HG03342 (cell line): ENCODE results near the gene MACROD2.
"Not testable (repeated sequence)": the region's sequence is repeated elsewhere in the genome, so short reads cannot be mapped to it uniquely, and the experiment has no call there.

Experiments used
- ATAC-seq: cut with Tn5 transposase; IDR thresholded peaks from one replicate; pipeline ENCODE4 v1.9.1; 2021; ENCODE audit warnings: mild to moderate bottlenecking, moderate library complexity; ENCODE audit not compliant: unreplicated experiment

MACROD2 gene

DNA sequence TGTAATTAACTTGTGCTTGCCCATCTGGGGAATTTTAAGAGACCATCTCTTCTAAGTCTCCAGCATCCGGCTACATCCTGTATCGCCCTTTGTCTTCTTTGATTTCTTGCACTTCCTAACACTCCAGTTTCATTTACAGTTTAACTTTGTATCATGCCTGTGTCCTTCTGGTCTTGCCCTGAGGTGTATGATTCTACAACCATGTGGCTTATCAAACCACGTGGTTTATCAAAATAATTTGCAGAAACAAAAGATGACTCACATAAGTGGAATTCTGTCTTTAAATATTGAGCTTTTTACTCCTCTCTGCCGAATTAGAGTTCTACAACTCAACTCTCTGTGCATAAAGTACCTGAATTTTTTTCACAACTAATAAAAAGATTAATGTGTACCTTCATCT is 1997.2 kb downstream of the MACROD2 start:
- ATAC-seq = no peak

DNA sequence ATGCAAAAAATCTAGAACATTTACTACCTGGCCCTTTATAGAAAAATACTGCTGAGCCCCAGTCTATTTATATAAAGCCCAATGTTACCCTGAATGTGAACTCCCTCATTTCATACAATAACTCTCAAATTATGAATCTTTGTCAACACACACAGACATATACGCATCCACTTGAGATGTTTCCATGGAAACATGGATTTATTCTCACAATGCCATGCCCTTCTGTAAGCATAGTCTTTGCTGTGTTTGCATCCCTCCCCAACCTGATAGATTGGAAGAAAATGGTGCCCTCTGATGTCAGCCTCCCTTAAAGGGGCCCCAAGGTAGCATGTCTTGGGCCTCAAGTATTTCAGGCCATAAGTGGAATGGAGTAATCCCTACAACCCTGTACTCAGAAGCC is 2004.8 kb downstream of the MACROD2 start:
- no peak for ATAC-seq

GRCh38 chr20:16001286-16001685 is 2006.0 kb downstream of the MACROD2 start:
- ATAC-seq = no peak

DNA sequence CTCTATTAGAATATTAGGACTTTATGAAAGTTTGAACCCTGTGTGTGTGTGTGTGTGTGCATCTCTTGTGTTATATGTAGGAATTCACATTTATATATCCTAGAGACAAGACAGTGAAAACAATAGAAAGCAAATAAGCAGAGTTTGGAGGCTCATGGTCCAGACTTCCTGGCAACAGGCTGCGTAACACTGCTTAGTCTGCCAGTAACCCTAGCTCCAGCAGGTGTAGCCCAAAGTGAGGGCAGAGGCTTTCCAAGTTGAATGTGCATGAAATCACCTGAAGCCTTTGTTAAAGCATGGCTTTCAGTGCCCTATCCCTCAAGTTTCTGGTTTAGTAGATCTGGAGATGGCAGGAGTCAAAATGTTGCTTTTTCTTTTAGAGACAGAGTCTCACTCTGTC is 2008.0 kb downstream of the MACROD2 start:
- no peak for ATAC-seq

DNA sequence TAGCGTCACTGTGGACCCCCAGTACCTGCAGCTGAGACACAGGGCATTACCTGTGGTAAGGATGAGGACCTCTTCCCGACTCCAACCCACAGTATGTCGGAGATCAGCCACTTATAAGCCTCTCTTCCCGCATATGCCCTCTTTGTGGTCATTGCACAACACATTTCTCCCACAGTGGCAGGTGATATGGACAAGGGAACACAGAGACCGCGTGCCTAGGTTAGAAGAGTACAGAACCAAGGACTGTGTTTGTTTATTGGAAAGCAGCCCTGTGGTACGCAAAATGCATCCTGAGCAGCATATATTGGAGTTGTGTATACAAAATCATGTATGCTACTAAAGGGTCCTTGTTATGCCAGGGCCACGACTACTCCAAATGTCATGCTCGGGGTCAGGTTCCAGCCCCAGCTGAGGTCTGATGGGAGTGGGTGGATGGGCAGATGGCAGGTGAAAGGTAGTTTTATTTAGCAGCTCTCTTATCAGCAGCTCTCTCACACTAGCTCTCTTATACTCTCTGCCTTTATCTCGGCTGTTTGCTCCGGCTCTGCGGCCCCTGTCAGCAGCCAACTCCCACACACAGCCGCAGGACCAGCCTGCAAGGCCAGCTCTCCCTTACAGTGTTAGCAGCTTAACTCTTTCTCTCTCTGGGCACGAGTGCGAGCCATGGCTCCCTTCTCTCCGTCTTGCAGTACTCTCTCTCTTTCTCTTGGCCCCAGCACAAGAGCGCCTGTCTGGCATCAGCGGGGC is 2009.0 kb downstream of the MACROD2 start:
- no peak for ATAC-seq

DNA sequence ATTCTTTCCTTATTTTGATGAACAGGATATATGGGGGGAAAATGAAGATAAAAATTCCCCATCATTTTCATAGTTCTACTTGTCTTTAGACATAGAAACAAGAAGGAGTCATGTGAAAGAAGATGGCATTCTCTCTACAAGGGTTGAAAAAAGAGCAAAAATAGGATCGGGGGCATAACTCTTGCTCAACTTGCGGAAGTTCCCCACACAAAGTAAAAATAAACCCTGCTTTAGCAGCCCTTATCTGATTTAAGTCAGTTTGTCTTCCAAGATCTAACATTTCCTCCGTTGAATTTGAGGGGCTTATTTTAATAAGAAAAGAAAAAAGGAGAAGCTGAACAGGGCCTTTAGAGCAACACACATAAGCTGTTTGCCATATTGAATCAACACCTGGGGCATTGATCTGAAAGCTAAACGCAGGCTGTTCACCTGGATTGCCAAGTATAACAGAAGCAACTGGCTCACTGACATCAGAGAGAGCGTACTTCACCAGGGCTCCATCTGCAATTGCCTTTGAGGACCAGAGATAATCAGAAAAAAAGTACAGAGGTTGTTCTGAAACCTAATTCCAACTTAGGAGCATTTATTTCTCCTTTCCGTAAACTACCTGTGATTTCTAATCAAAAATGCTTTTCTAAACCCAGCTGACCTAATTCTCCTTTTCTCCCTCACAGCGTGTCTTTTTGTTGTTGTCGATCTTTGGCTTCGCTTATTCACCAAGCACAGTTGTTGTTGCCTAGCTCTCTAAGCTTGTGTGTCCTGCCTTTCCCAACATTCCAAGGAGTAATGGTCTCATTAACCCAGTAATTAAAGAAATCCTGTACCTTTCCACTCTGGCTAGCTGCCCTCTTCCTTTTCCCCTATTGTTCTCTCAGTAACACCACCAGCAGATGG is 2010.0 kb downstream of the MACROD2 start:
- no peak for ATAC-seq

DNA sequence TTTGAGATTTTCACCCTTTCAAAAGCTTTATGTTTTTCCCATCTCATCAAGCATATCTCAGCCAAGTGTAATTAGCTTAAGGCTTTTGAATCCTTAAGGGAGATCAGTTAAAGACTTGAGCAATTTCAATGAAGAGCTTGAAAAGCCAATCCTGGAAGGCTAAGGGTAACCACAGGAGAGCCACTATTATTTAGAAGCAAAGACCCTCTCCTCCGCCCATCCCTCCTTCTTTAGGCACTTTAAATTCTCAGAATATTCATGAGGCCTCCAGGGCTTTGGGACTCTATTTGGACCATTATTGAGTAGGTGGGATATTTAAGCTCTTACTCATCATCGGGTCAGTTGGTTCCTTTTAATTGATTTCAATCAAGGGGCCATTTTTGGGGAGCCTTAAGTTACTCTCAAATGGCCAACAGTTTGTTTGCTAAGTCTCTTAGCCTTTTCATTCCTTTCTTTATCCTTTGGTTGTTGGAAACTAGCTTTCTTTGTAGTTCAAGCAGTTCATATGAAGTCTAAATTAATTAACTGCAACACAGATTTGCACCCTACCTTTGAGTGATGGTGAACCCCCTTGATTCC is 2010.7 kb downstream of the MACROD2 start:
- ATAC-seq = no peak

DNA sequence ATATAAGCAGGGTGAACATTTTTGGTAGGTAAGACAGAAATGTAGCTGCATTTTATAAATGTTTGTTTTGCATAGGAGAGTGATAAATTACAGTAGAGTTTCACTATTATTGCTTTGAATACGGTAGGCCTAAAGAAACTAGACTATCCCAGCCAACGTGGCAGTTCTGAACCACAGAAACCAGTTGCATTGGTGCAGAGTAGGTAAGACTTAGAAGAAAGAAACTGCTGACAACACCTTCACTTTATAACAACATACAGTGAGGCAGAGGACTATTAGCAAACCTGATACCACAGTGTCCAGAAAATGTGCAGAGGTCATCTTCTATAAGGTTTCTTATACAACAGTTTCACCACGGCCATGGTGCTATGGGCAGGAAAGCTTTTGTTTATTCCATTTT is 2011.8 kb downstream of the MACROD2 start:
- ATAC-seq = peak; percentile 94

- no peak for ATAC-seq
Observed at GRCh38 chr20:16007962-16008361, 2012.6 kb downstream of the MACROD2 start.

DNA sequence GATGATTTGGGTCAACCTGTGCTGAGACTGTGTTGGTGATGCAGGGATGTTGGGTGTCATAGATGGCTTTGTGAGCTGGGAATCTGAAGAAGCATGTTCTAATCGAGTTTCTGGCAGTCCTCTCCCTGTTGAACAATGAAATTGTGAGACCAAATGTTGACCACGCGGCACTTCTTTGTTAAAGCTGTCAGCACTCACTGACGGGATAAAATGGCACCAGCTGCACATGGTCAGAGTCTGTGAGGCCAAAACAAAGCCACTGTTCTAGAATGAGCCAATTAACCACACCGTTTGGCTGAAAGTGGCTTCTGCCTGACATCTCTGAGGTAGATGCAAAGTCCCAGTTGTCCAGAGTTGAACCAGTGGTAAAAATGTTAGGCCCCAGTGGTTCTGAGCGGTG is 2015.7 kb downstream of the MACROD2 start:
- ATAC-seq = no peak

GRCh38 chr20:16011519-16011918 is 2016.2 kb downstream of the MACROD2 start:
- no peak for ATAC-seq

- ATAC-seq = not testable (repeated sequence)
Observed at GRCh38 chr20:16012934-16013333, 2017.6 kb downstream of the MACROD2 start.

DNA sequence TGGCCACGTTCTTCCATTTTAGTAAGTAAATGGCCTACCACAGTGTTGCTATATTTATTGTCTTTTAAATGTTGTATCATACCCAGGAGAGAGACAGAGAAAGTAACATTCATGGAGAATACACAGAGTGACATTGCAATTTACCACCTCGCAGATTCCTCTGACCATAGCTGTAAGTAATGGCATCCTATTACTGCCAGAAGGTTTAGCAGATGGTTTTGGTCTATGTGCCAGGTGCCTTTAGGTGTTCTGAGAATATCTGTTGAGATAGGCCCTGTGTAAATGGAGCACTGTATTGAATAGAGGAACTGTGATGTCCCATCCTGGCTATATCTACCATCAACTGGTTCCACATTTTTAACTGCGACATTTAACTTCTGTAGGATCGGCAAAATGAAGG is 2018.3 kb downstream of the MACROD2 start:
- no peak for ATAC-seq

DNA sequence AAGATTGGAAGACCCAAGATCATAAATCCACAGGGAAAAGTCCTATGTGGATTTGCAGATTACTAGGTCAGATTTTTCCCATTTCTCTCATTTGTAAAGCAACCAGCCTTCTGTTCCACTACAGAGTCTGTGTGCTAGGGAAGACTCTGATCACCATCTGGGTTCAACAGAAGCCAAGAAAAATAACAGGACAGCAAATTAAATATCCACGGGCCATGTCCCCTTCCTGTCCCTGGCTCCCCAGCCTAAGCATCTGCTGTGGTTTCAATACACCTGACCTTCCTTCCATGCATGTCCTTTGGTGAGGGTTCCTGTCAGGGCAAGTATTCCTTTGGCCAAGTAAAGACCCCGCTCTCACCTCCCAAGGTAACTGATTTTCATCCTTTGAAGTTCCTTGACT is 2019.1 kb downstream of the MACROD2 start:
- no peak for ATAC-seq

DNA sequence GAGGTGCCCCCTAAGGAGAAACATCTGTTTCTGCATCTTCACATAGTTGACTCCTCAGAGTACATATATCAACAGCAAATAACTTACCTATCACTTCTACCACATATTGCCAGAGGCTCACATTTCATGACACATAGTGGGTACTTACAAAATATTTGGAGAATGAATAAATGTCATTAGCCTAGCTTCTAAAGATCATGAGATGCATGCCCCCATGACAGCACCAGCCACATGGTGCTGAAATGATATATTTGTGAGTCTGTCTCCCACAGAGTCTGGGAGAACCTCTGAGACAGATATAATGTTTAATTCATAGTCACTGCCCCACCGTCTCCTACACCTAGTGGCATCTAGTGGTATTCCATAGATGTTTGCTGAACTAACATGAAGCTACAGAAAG is 2022.3 kb downstream of the MACROD2 start:
- no peak for ATAC-seq

GRCh38 chr20:16018881-16019280 is 2023.6 kb downstream of the MACROD2 start:
- no peak for ATAC-seq

- no peak for ATAC-seq
Observed at GRCh38 chr20:16020971-16021370, 2025.7 kb downstream of the MACROD2 start.

DNA sequence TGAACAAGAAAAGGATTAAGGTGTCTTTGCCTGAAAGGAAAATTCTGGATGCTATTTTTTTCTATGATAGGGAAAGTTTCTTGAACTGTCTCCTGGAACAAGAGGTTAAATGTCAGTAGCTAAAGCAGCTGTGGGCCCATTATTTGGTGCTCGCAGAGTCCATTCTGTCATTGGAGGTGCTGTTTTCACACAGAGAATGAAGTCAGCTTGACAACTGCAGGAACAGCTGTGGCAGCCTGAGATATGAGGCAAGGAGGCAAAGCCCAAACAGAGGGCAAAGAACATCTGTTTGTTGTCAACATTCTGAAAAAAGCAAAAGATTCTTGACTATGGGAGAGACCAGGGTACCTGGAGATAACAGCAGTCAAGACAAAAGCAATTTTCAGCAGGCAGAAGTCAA is 2029.8 kb downstream of the MACROD2 start:
- no peak for ATAC-seq

GRCh38 chr20:16027686-16028085 is 2032.4 kb downstream of the MACROD2 start:
- ATAC-seq = no peak

GRCh38 chr20:16028923-16029322 is 2033.6 kb downstream of the MACROD2 start:
- ATAC-seq = no peak

DNA sequence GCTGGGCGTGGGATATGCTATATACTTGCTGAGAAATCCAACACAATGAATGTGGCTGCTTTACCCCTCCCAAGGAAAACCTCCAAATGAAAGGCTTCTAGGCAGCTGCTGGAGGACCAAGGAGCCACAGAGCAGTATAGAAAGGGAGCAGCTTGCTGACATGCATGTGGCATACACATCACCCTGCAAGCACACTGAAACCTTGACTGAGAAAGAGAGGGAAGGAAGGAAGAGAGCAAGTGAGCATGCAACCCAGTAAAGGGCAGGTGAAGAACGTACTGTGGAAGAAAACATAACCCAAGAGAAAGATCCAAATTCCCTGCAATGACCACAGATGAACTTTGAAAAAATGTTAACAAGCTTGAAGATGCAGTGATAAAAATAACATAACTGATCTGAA is 2034.9 kb downstream of the MACROD2 start:
- no peak for ATAC-seq

DNA sequence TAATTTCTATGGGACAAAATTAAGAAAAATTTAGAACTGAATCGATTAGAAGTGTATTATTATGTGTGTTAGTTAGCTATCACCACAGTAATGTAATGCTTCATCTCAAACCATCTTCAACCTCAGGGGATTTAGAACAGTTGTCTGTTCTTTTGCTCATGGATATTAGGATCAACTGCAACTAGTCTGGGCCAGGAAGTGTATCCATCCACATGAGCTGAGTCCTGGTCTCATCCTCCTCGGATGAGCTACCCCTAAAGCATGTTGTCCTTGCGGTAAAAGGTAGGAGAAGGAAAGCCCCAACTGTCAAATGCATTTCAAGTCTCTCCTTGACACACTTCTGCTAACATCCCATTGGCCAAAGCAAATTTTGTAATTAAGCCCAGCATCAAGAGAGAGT is 2040.3 kb downstream of the MACROD2 start:
- no peak for ATAC-seq
